Effector memory CD8-positive, alpha-beta T cell (primary cell): Measurements from ENCODE around the gene NHLRC3.

Experiments used
- ATAC-seq: fragments of 150-1000 bp; cut with Tn5 transposase; replicated peaks from 2 replicates; pipeline ENCODE4 v1.10.0; 2021; ENCODE audit warnings: mild to moderate bottlenecking, moderate library complexity
- DNase-seq, 3 experiments: peaks; one replicate each; pipeline ENCODE4 v3.0.0; 2021
- H3K27ac Mint-ChIP-seq, 2 donors: one replicate each; pipeline ENCODE4 v1.8.0; 2022; ENCODE audit warnings: mild to moderate bottlenecking in 2 of 2, mixed read lengths in 2 of 2, moderate library complexity in 2 of 2
- H3K27me3 Mint-ChIP-seq, 2 donors: one replicate each; pipeline ENCODE4 v1.8.0; 2022; ENCODE audit warnings: mixed read lengths in 2 of 2
- H3K36me3 Mint-ChIP-seq: one replicate; pipeline ENCODE4 v1.8.0; 2022; ENCODE audit warnings: mild to moderate bottlenecking, moderate library complexity, mixed read lengths; ENCODE audit not compliant: insufficient read depth
- H3K4me1 Mint-ChIP-seq, 2 donors: one replicate each; pipeline ENCODE4 v1.8.0; 2022; ENCODE audit warnings: low read depth in 2 of 2, mixed read lengths in 2 of 2
- H3K4me3 Mint-ChIP-seq, 2 donors: one replicate each; pipeline ENCODE4 v1.8.0; 2022; ENCODE audit warnings: mild to moderate bottlenecking in 2 of 2, mixed read lengths in 2 of 2, moderate library complexity in 2 of 2
- H3K9me3 Mint-ChIP-seq, 2 donors: one replicate each; pipeline ENCODE4 v1.8.0; 2022; ENCODE audit warnings: mixed read lengths in 2 of 2

The NHLRC3 gene

GRCh38 chr13:39032150-39032549 lies 6.1 kb upstream of the NHLRC3 start:
- ATAC-seq: no peak
- DNase-seq: no peak
- Mint-ChIP-seq H3K4me3 (no peak overlapping the region), H3K36me3 (peaks cover 31% of the 10 kb centered on the region), H3K9me3 (no peaks in the 10 kb centered on the region), H3K27me3 (no peaks in the 10 kb centered on the region), H3K27ac (peak overlapping the region in 1 of 2 donors; percentile 72), H3K4me1 (peaks cover 26 to 48% of the 10 kb centered on the region in 2 donors)

DNA sequence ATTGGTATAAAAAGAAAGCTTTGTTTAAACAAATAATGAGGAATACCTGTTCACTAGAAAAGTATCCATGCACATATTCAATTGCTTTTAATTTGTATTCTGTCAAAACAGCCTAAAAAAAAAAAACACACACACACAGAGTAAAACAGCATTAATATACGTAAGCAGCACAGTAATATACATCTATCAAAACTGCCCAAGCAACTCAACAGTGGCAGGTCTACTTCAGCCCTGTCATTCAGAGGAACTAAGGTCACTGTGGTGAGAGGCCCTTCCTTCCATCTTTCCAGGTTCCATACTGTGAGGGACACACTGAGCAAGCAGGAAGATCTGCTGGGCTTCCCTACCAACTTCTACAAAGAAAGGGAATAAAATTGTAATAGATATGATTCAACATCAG lies 4.2 kb upstream of the NHLRC3 start:
- no peak overlapping the region for H3K27ac Mint-ChIP-seq
- DNase-seq: no peak
- H3K4me3 Mint-ChIP-seq: peak overlapping the region in 1 of 2 donors; percentile 33
- peaks cover 31 to 53% of the 10 kb centered on the region in 2 donors for H3K4me1 Mint-ChIP-seq
- peaks cover 35% of the 10 kb centered on the region for H3K36me3 Mint-ChIP-seq
- H3K27me3 Mint-ChIP-seq: no peaks in the 10 kb centered on the region
- ATAC-seq: no peak
- no peaks in the 10 kb centered on the region for H3K9me3 Mint-ChIP-seq

DNA sequence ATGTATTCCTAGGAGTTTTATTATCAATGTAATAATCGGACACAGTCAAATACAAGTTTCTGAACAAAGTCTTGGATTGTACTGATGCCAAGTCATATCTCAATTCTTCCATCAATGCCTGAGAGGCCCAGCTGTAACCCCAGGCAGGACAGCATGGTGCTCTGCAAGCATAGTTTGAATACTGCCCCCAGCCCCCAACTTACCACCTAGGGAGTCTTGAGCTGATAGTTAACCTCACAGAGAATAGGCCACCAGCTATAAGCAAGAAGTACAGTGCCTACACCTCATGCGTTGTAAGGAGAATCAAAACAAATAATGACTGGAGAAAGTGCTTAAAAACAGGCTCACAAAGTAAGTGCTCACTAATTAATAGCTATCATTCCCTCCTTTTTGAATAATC lies 3.1 kb upstream of the NHLRC3 start:
- H3K4me3 Mint-ChIP-seq: peak overlapping the region; percentile 99
- DNase-seq (no peak), ATAC-seq (no peak)
- peak overlapping the region; percentile 30 to 87 for H3K27ac Mint-ChIP-seq
- H3K4me1 Mint-ChIP-seq: peaks cover 31 to 62% of the 10 kb centered on the region in 2 donors
- H3K36me3 Mint-ChIP-seq: peaks cover 33% of the 10 kb centered on the region
- H3K9me3 Mint-ChIP-seq: no peaks in the 10 kb centered on the region
- no peaks in the 10 kb centered on the region for H3K27me3 Mint-ChIP-seq

DNA sequence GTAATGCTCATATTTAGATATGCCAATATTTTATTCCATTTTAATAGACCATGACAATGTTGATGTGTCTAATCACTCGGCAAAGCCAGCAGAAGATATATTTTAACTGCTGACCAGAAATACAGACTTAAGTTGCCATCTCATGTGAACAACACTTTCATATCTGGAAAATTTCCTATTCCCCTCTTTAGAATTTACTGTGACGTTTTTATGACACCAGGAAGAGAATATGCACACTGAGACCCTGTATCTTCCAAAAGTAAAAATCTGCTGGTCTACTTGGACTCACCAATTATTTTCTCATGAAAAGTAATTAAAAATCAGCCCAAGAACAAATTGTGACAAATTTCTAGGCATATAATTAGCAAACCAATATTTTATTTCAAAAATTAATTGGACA lies 2.5 kb upstream of the NHLRC3 start:
- Mint-ChIP-seq H3K9me3 (no peaks in the 10 kb centered on the region), H3K36me3 (peaks cover 28% of the 10 kb centered on the region), H3K27me3 (no peaks in the 10 kb centered on the region), H3K4me1 (peaks cover 31 to 68% of the 10 kb centered on the region in 2 donors), H3K27ac (peak overlapping the region; percentile 30 to 87), H3K4me3 (peak overlapping the region; percentile 99)
- DNase-seq: no peak
- no peak for ATAC-seq

DNA sequence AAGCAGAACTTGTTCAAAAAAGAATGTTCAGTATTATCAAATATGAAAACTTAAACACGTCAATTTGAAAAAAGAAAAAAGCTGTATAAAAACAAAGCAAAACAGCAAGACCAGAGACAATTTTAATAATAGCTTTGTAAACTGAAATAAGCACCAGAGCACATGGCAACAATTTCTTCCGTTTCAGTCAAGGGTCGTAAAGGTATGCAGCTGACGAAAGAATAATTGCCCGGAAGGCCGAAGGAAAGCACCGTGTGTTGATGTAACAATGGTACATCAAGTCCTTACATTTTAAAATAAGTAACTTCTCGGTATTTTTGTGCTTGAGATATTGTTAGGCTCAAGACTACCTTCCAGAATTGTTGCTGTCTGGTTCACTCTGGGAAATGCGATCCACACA lies 2.0 kb upstream of the NHLRC3 start:
- peaks cover 28% of the 10 kb centered on the region for H3K36me3 Mint-ChIP-seq
- peak overlapping the region; percentile 87 to 99 for H3K27ac Mint-ChIP-seq
- no peak for DNase-seq
- no peaks in the 10 kb centered on the region for H3K27me3 Mint-ChIP-seq
- no peak for ATAC-seq
- H3K4me3 Mint-ChIP-seq: peak overlapping the region; percentile 99
- H3K9me3 Mint-ChIP-seq: no peaks in the 10 kb centered on the region
- H3K4me1 Mint-ChIP-seq: peaks cover 32 to 71% of the 10 kb centered on the region in 2 donors

DNA sequence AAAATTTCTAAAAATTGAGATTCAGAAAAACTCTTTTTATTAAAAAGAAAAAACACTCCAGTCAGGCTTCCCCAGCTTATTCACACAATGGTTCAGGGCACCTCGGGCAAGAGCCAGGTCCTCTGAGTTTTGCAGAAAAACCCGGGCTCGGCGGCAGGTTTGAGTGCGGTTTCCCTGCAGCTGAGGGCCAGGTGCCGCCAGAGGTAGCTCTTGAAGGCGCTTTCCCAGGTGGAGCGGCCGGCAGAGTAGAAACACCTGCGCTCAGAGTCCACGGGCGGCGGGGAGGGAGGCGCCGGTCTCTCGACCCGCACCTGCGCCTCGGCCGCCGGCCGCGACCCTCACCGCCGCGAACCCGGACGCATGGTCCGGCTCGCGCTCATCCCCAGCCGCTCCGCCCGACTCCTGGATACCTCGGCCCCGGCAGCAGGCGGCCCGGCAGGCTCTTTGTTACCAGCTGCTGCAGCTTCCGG lies 811 bp upstream of the NHLRC3 start:
- H3K27ac Mint-ChIP-seq: peak overlapping the region; percentile 97 to 99
- ATAC-seq: peak; percentile 10
- peaks cover 22% of the 10 kb centered on the region for H3K36me3 Mint-ChIP-seq
- H3K4me1 Mint-ChIP-seq: peaks cover 28 to 64% of the 10 kb centered on the region in 2 donors
- H3K27me3 Mint-ChIP-seq: no peaks in the 10 kb centered on the region
- peak in 1 of 3 experiments; percentile 23 for DNase-seq
- H3K9me3 Mint-ChIP-seq: no peaks in the 10 kb centered on the region
- peak overlapping the region; percentile 99 for H3K4me3 Mint-ChIP-seq

- no peaks in the 10 kb centered on the region for H3K9me3 Mint-ChIP-seq
Observed at GRCh38 chr13:39038569-39039030, 344 bp downstream of the NHLRC3 start.

DNA sequence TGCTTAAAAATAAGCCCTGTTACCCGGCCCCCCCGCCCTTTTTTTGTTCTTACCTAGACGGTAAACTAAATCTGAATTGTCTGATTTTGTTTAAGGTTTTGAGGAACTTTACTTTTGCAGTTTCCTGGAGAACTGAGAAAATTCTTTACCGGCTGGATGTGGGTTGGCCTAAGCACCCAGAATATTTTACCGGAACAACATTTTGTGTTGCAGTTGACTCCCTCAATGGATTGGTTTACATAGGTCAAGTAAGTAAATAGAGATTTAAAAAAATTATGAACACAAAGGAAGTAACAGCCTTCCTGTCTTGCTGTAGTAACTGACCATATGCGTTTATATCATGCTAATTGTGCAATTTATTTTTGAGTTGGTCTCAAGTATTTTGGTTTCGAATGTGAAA lies 785 bp downstream of the NHLRC3 start:
- H3K4me3 Mint-ChIP-seq: peak overlapping the region; percentile 99
- DNase-seq: no peak
- no peaks in the 10 kb centered on the region for H3K27me3 Mint-ChIP-seq
- peaks cover 22% of the 10 kb centered on the region for H3K36me3 Mint-ChIP-seq
- peak overlapping the region; percentile 97 to 99 for H3K27ac Mint-ChIP-seq
- H3K4me1 Mint-ChIP-seq: peaks cover 25 to 55% of the 10 kb centered on the region in 2 donors
- no peak for ATAC-seq
- no peaks in the 10 kb centered on the region for H3K9me3 Mint-ChIP-seq

More at GRCh38 chr13:39038569-39039030, 344 bp downstream of the NHLRC3 start:
- DNase-seq: peak; percentile 43 to 63 (median 50)
- Mint-ChIP-seq H3K36me3 (peaks cover 22% of the 10 kb centered on the region), H3K27ac (peak overlapping the region; percentile 97 to 99), H3K27me3 (no peaks in the 10 kb centered on the region), H3K4me1 (peaks cover 28 to 60% of the 10 kb centered on the region in 2 donors), H3K4me3 (peak overlapping the region; percentile 99)
- ATAC-seq: peak; percentile 51

GRCh38 chr13:39040206-39040605 lies 1.9 kb downstream of the NHLRC3 start:
- DNase-seq (no peak), ATAC-seq (no peak)
- H3K27ac Mint-ChIP-seq: no peak overlapping the region
- H3K36me3 Mint-ChIP-seq: peaks cover 22% of the 10 kb centered on the region
- H3K27me3 Mint-ChIP-seq: no peaks in the 10 kb centered on the region
- H3K4me3 Mint-ChIP-seq: peak overlapping the region in 1 of 2 donors; percentile 52
- H3K9me3 Mint-ChIP-seq: no peaks in the 10 kb centered on the region
- peaks cover 22 to 46% of the 10 kb centered on the region in 2 donors for H3K4me1 Mint-ChIP-seq

DNA sequence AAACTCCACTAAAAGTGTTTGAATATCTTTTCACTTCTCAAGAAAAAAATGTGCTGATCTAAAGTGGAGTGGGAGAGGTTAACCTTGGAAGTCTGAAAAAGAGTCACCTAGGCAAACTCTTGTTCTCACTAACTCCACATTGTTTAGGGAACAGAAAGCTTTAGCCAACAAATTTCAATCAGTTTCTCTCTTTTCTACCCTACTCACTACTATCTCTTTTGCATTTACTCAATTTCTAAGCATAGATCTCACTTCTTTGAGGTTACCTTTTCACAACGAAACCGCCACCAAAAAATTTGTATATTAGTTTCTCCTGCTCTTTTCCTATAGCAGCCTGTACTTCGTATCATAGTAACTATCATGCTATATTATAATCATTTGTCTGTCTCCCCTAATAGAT lies 6.3 kb downstream of the NHLRC3 start:
- H3K27me3 Mint-ChIP-seq: no peaks in the 10 kb centered on the region
- no peak for DNase-seq
- H3K4me1 Mint-ChIP-seq: peaks cover 1 to 22% of the 10 kb centered on the region in 2 donors
- H3K36me3 Mint-ChIP-seq: peaks cover 13% of the 10 kb centered on the region
- ATAC-seq: no peak
- no peak overlapping the region for H3K27ac Mint-ChIP-seq
- no peak overlapping the region for H3K4me3 Mint-ChIP-seq
- no peaks in the 10 kb centered on the region for H3K9me3 Mint-ChIP-seq

GRCh38 chr13:39047560-39047959 lies 9.3 kb downstream of the NHLRC3 start:
- Mint-ChIP-seq H3K4me1 (peaks cover 0 to 7% of the 10 kb centered on the region in 2 donors), H3K9me3 (no peaks in the 10 kb centered on the region), H3K27ac (peak overlapping the region in 1 of 2 donors; percentile 15), H3K27me3 (no peaks in the 10 kb centered on the region), H3K4me3 (no peak overlapping the region), H3K36me3 (peaks cover 15% of the 10 kb centered on the region)
- no peak for ATAC-seq
- DNase-seq: no peak

DNA sequence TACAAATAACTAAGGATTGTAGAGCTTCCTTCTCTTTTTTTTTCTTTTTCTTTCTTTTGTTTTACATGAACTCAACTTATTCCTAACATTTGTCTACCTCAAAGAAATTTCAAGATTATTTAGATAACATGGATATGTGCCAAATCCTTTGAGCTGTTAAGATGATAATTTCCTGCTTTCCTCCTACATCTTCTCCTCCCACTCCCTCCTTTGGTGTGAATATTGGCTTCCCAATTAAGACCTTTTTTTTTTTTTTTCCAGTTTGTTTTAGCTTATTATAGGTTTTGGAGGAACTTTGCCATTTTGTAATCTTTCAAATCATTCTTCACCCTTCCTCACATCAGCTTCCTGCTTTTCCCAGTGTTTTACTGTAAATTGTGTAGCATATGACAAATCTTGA lies 10.6 kb downstream of the NHLRC3 start:
- ATAC-seq (no peak), DNase-seq (no peak)
- Mint-ChIP-seq H3K4me1 (peaks cover 3 to 5% of the 10 kb centered on the region in 2 donors), H3K36me3 (peaks cover 15% of the 10 kb centered on the region), H3K9me3 (no peaks in the 10 kb centered on the region), H3K27ac (peak overlapping the region in 1 of 2 donors; percentile 80), H3K4me3 (no peak overlapping the region), H3K27me3 (no peaks in the 10 kb centered on the region)

- H3K27ac Mint-ChIP-seq: peak overlapping the region in 1 of 2 donors; percentile 80
- peaks cover 5 to 6% of the 10 kb centered on the region in 2 donors for H3K4me1 Mint-ChIP-seq
- ATAC-seq: no peak
- no peak for DNase-seq
- no peaks in the 10 kb centered on the region for H3K27me3 Mint-ChIP-seq
- H3K36me3 Mint-ChIP-seq: peaks cover 15% of the 10 kb centered on the region
- H3K9me3 Mint-ChIP-seq: no peaks in the 10 kb centered on the region
- H3K4me3 Mint-ChIP-seq: no peak overlapping the region
Observed at GRCh38 chr13:39049274-39049673, 11.0 kb downstream of the NHLRC3 start.

GRCh38 chr13:39051157-39051556 lies 12.9 kb downstream of the NHLRC3 start:
- peaks cover 9% of the 10 kb centered on the region in 2 donors for H3K4me1 Mint-ChIP-seq
- H3K27me3 Mint-ChIP-seq: no peaks in the 10 kb centered on the region
- peaks cover 15% of the 10 kb centered on the region for H3K36me3 Mint-ChIP-seq
- H3K27ac Mint-ChIP-seq: no peak overlapping the region
- DNase-seq (no peak), ATAC-seq (no peak)
- H3K9me3 Mint-ChIP-seq: no peaks in the 10 kb centered on the region
- H3K4me3 Mint-ChIP-seq: no peak overlapping the region
